Measurements from ENCODE around the gene SFMBT1.

GRCh38 chr3:52904552-52904951, 141.3 kb downstream of the SFMBT1 start:
- TF ChIP-seq SRF (IDR thresholded peaks at IDR 0.05; ENCODE audit: low read depth) = no peak
- no peak for TF ChIP-seq TCF7L2 (IDR thresholded peaks at IDR 0.05; ENCODE audit: borderline replicate concordance, extremely low read depth, insufficient read depth, insufficient read length)
- TF ChIP-seq CTCF (IDR thresholded peaks at IDR 0.05 in 2 of 3, conservative IDR thresholded peaks at IDR 0.05 in 1 of 3; ENCODE audit: borderline replicate concordance in 1 of 3, insufficient read depth in 1 of 3, low read depth in 2 of 3, low read length in 2 of 3) = no peak
- TF ChIP-seq SP1 (IDR thresholded peaks at IDR 0.05; ENCODE audit: low read depth) = no peak
- no peak for TF ChIP-seq POLR2AphosphoS5 (IDR thresholded peaks at IDR 0.05; ENCODE audit: low read depth, low read length)
- TF ChIP-seq CEBPB (IDR thresholded peaks at IDR 0.05; ENCODE audit: low read depth) = no peak
- TF ChIP-seq POLR2A (IDR thresholded peaks at IDR 0.05; ENCODE audit: borderline replicate concordance, extremely low read depth, insufficient read depth, insufficient read length) = no peak
- no peak for TF ChIP-seq ZNF274 (IDR thresholded peaks at IDR 0.05; ENCODE audit: low read depth, low read length)
- TF ChIP-seq EZH2phosphoT487 (IDR thresholded peaks at IDR 0.05; ENCODE audit: borderline replicate concordance) = no peak
